Skeletal muscle tissue (tissue), 4 donors: ENCODE results near the gene DNAJC4. TPM values are rescaled to one million over a fixed set of nuclear protein-coding genes. Genes with fewer than 3 reads are reported as not detected.

Experiments used
- H3K27ac ChIP-seq: one replicate; pipeline ENCODE4 v1.7.0; 2013; ENCODE audit warnings: mild to moderate bottlenecking, low read depth, low read length, inconsistent platforms
- H3K27me3 ChIP-seq, 3 donors: one replicate each; pipeline ENCODE4 v1.7.0; 2013; ENCODE audit warnings: low read length in 3 of 3; ENCODE audit not compliant: control insufficient read depth in 3 of 3, insufficient read depth in 3 of 3
- H3K36me3 ChIP-seq, 3 donors: one replicate each; pipeline ENCODE4 v1.7.0; 2013; ENCODE audit warnings: low read length in 3 of 3; ENCODE audit not compliant: control insufficient read depth in 3 of 3, insufficient read depth in 3 of 3
- H3K4me1 ChIP-seq, 3 donors: one replicate each; pipeline ENCODE4 v1.7.0; 2013; ENCODE audit warnings: low read length in 3 of 3, mild to moderate bottlenecking in 3 of 3; ENCODE audit not compliant: control insufficient read depth in 3 of 3, insufficient read depth in 3 of 3
- H3K4me3 ChIP-seq, 3 donors: one replicate each; pipeline ENCODE4 v1.7.0; 2013; ENCODE audit warnings: low read length in 3 of 3
- H3K9ac ChIP-seq, 3 donors: one replicate each; pipeline ENCODE4 v1.7.0; 2013; ENCODE audit warnings: low read length in 3 of 3, mild to moderate bottlenecking in 3 of 3, moderate library complexity in 2 of 3, low read depth in 1 of 3
- H3K9me3 ChIP-seq, 3 donors: one replicate each; pipeline ENCODE4 v1.7.0; 2013; ENCODE audit warnings: low read length in 3 of 3; ENCODE audit not compliant: control insufficient read depth in 3 of 3
- total RNA-seq: library from RNA; depleted of rRNA; stranded (reverse); fragments of >200 nt; gene quantifications from one replicate; pipeline ENCODE4 v1.2.3, GENCODE V29; 2014
- donor health status: Osteomylitis.

DNAJC4 gene, protein sequence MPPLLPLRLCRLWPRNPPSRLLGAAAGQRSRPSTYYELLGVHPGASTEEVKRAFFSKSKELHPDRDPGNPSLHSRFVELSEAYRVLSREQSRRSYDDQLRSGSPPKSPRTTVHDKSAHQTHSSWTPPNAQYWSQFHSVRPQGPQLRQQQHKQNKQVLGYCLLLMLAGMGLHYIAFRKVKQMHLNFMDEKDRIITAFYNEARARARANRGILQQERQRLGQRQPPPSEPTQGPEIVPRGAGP
- 18.8 TPM for total RNA-seq

DNA sequence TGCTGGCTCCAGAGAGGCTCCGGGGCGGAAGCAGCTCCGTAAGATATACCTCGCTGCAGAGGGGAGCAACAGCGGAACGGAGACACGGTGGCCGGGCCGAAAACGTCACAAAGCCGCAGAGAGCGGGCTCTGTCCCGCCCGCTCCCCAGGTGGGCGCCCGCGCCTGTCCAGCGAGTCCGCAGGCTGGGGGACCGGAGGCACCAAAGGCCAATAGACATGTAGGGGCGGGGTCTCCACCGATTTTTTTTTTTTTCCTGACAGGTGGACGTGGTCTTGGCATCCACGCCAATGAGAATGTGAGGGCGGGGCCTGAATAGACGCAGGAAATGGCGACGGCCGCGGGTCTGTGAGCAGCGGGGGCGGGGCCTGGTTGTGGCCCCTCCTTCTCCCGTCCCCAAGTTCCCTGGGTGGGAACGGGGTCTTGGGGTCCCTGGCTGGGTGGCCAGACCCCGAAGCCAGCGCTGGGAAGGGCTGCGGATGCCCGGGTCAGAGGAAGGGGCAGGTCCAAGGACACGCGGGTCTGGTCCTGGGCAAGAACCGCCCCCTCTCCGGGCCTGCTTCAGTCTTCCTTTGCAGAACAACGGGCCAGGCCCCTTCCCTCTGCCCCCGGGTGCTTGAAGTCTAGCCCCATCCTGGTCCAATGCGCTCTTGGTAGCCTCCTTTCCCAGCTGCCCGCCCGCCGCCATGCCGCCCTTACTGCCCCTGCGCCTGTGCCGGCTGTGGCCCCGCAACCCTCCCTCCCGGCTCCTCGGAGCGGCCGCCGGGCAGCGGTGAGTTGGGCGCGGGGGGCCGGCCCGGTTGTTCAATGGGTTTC lies at the start of gene DNAJC4:
DNAJC4 (plus strand) TSS at position 378 of the 814 bp plus-strand sequence; CDS start at position 685, 307 bp downstream.
- Histone ChIP-seq H3K9me3 (no peaks in the 10 kb centered on the region), H3K9ac (peak within 1 kb of the TSS; percentile 87 to 94 (median 90)), H3K27ac (peak within 1 kb of the TSS; percentile 92), H3K27me3 (no peaks in the 10 kb centered on the region), H3K4me1 (peaks cover 43 to 52% (median 46%) of the 10 kb centered on the region in 3 donors), H3K36me3 (peaks cover 0 to 2% (median 0%) of the 10 kb centered on the region in 3 donors), H3K4me3 (peak within 1 kb of the TSS; percentile 74 to 87 (median 80))

GRCh38 chr11:64180891-64181290 lies 49.5 kb upstream of the DNAJC4 start:
- Histone ChIP-seq H3K27ac (peak overlapping the region; percentile 95), H3K27me3 (no peaks in the 10 kb centered on the region), H3K36me3 (peaks cover 0 to 6% (median 2%) of the 10 kb centered on the region in 3 donors), H3K4me1 (peaks cover 41 to 59% (median 48%) of the 10 kb centered on the region in 3 donors), H3K9me3 (no peaks in the 10 kb centered on the region), H3K9ac (peak overlapping the region; percentile 82 to 94 (median 88)), H3K4me3 (peak overlapping the region; percentile 68 to 82 (median 78))

DNA sequence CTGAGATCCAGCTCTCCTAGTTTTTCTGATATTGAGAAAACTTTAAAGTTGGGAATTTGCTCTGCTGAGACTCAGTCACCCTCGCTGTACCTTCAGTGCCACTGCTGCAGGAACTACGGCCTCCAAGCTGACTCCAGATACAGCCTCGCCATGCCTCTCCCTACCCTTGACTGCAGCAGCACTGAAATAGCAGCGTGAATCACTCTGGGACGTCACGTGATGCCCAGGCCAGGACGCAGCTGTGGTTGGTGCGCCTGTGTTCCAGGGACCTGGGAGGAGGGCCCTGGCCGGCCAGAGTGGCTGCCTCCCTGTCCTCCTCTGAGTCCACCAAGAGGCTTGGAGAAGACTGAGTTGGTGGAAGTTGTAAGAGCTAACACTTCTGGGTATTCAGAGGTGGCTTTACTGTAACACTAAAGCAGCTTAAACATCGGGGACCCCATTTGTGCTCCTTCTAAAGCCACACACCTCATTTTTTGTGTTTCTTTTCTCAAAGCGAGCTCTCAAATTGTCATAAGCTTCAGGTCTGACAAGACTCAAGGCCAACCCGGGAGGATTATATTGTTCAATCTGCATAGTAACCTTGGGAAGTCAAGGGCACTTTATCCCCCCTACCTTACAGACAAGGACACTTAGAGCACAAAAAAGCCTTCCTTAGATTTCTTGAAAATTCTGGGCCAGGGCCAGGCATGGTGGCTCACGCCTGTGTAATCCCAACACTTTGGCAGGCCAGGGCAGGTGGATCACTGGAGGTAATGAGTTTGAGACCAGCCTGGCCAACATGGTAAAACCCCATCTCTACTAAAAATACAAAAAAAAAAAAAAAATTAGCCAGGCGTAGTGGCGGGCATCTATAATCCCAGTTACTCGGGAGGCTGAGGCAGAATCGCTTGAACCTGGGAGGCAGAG lies 48.6 kb upstream of the DNAJC4 start:
- Histone ChIP-seq H3K9ac (peak overlapping the region; percentile 82 to 94 (median 88)), H3K36me3 (peaks cover 0 to 6% (median 2%) of the 10 kb centered on the region in 3 donors), H3K4me1 (peaks cover 41 to 59% (median 48%) of the 10 kb centered on the region in 3 donors), H3K27ac (peak overlapping the region; percentile 95), H3K27me3 (no peaks in the 10 kb centered on the region), H3K9me3 (no peaks in the 10 kb centered on the region), H3K4me3 (peak overlapping the region; percentile 68 to 82 (median 78))

GRCh38 chr11:64183890-64184289 lies 46.5 kb upstream of the DNAJC4 start:
- Histone ChIP-seq H3K4me1 (peaks cover 41 to 59% (median 48%) of the 10 kb centered on the region in 3 donors), H3K27ac (peak overlapping the region; percentile 40), H3K9me3 (no peaks in the 10 kb centered on the region), H3K9ac (peak overlapping the region; percentile 24 to 93 (median 45)), H3K27me3 (no peaks in the 10 kb centered on the region), H3K4me3 (peak overlapping the region in 2 of 3 donors; percentile 22 to 32), H3K36me3 (peaks cover 0 to 9% (median 2%) of the 10 kb centered on the region in 3 donors)

DNA sequence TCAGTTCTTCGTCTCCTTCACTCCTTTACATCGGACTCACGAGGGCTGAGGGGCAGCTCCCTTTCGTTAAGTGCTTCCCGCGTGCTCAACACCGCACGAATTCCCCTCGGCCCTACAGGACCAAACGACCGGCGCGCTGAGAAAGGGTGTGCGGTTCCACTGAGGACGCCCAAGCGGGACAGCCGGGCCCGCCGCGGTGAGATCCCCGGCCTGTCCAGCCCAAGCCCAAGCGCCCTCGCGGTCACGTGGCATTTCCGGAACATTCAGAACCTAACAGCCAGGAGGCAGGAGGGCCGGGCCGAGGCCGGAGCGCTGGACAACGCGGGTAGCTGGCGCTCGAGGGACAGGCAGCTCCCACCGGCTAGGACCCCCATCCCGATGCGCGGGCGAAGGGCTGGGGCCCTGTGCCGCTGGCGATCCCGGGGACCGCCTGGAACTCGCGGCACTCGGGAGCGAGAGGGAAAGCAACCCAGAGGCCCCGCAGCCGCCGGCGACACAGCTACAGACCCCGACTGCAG lies 45.1 kb upstream of the DNAJC4 start:
- H3K4me1 ChIP-seq, result peaks cover 37 to 51% (median 43%) of the 10 kb centered on the region in 3 donors
- H3K9me3 ChIP-seq, result no peaks in the 10 kb centered on the region
- H3K27ac ChIP-seq, result peak overlapping the region; percentile 92
- H3K4me3 ChIP-seq, result peak overlapping the region; percentile 75 to 92 (median 90)
- H3K9ac ChIP-seq, result peak overlapping the region; percentile 78 to 93 (median 90)
- H3K27me3 ChIP-seq, result no peaks in the 10 kb centered on the region
- peaks cover 0 to 4% (median 0%) of the 10 kb centered on the region in 3 donors for H3K36me3 ChIP-seq

GRCh38 chr11:64185693-64186491 lies 44.5 kb upstream of the DNAJC4 start, which contains the start of gene STIP1:
Gene STIP1, plus strand, starts transcription at chr11:64186171. Its CDS starts 91 bp downstream, at chr11:64186262.
- Histone ChIP-seq H3K27ac (peak within 1 kb of the TSS; percentile 92), H3K4me3 (peak within 1 kb of the TSS; percentile 75 to 92 (median 90)), H3K36me3 (peaks cover 0 to 4% (median 0%) of the 10 kb centered on the region in 3 donors), H3K9ac (peak within 1 kb of the TSS; percentile 78 to 93 (median 90)), H3K27me3 (no peaks in the 10 kb centered on the region), H3K4me1 (peaks cover 30 to 45% (median 37%) of the 10 kb centered on the region in 3 donors), H3K9me3 (no peaks in the 10 kb centered on the region)

DNA sequence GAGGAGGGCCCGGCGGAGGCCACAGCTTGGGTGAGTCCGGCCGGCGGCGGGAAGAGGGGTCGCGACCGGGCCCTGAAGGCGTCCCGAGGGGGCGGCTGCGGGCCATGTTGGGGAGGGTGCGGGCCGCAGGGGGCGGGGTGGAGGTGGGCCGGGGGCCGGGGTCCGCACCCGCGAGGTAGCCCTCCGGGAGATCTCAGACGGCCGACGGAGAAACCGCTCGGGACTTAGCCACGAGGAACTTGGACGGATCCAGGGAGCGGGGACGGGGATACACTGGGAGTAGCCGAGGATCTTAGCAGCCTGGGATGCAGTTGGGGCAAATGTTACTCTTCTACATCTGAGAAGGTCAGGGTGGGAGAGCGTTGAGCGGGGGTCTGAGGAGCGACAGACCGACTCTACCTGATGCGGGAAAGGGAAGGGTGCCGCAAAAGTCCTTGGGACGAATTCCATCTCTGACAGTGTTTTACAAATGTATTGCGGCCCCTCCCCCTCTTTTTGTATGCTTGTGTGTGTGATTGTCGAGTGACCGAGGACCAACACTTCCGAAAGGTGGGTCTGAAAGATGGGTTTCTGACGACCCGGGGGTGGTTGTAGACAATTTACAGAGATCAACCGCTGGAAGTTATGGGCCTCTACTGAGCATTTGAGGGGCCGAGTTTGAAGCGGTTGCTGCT lies 43.7 kb upstream of the DNAJC4 start:
- no peak overlapping the region for H3K9ac ChIP-seq

DNA sequence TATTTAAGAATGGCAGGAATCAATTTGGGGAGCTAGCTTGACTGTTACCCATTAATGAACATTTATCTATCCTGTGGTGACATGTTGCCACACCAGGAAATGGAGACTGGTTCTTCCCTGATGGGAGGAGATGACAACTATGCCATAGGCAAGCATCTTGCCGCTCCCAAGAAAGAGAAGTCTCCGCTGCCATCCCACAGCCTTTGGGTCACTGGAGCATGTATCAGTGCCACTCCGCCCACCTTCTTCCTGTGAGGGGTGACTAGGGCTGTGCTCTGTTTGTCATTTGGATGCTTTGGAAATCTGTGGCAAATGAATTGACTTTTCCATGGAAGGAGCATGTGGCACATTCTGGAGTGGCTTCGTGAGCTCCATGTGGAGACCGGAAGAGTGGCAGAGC lies 37.9 kb upstream of the DNAJC4 start:
- H3K27me3 ChIP-seq, result no peaks in the 10 kb centered on the region
- no peaks in the 10 kb centered on the region for H3K9me3 ChIP-seq
- H3K4me1 ChIP-seq, result peaks cover 0 to 3% (median 0%) of the 10 kb centered on the region in 3 donors
- H3K27ac ChIP-seq, result no peak overlapping the region
- no peak overlapping the region for H3K4me3 ChIP-seq
- peaks cover 44 to 54% (median 47%) of the 10 kb centered on the region in 3 donors for H3K36me3 ChIP-seq
- no peak overlapping the region for H3K9ac ChIP-seq

More for the DNA sequence above, 43.7 kb upstream of the DNAJC4 start:
- no peak overlapping the region for H3K4me3 ChIP-seq
- H3K36me3 ChIP-seq, result peaks cover 0 to 4% (median 0%) of the 10 kb centered on the region in 3 donors
- no peaks in the 10 kb centered on the region for H3K9me3 ChIP-seq
- H3K27me3 ChIP-seq, result no peaks in the 10 kb centered on the region
- H3K27ac ChIP-seq, result no peak overlapping the region
- H3K4me1 ChIP-seq, result peaks cover 23 to 37% (median 32%) of the 10 kb centered on the region in 3 donors
